HG02623 (cell line): Measurements from ENCODE around the gene SLC22A25.
"Not testable (repeated sequence)": the region's sequence is repeated elsewhere in the genome, so short reads cannot be mapped to it uniquely, and the experiment has no call there.

Experiments
- ATAC-seq: cut with Tn5 transposase; IDR thresholded peaks from one replicate; pipeline ENCODE4 v1.9.1; 2021; ENCODE audit warnings: moderate library complexity; ENCODE audit not compliant: unreplicated experiment

SLC22A25 gene

GRCh38 chr11:63235471-63236461 lies 7.6 kb downstream of the SLC22A25 start:
- not testable (repeated sequence) for ATAC-seq

- no peak for ATAC-seq
Measured at GRCh38 chr11:63229815-63230214, 13.6 kb downstream of the SLC22A25 start.

GRCh38 chr11:63227521-63228107 lies 15.8 kb downstream of the SLC22A25 start:
- no peak for ATAC-seq

- no peak for ATAC-seq
Measured at GRCh38 chr11:63226488-63227114, 16.8 kb downstream of the SLC22A25 start.

- ATAC-seq, result no peak
Measured at GRCh38 chr11:63214093-63214492, 29.3 kb downstream of the SLC22A25 start.

GRCh38 chr11:63212742-63213141 lies 30.7 kb downstream of the SLC22A25 start:
- ATAC-seq, result no peak

- ATAC-seq, result no peak
Measured at GRCh38 chr11:63210111-63210510, 33.3 kb downstream of the SLC22A25 start.
